NCI-H2107 treated with DMSO at 0.1 percent for 48 hours (cell line): ENCODE data around the gene CDC42SE2.
"Not testable (repeated sequence)": the region's sequence is repeated elsewhere in the genome, so short reads cannot be mapped to it uniquely, and the experiment has no call there.

Experiments used
- DNase-seq: peaks from one replicate; lab custom pipeline; 2025; ENCODE audit not compliant: unreplicated experiment; lab: John Stamatoyannopoulos, UW

CDC42SE2 gene

DNA sequence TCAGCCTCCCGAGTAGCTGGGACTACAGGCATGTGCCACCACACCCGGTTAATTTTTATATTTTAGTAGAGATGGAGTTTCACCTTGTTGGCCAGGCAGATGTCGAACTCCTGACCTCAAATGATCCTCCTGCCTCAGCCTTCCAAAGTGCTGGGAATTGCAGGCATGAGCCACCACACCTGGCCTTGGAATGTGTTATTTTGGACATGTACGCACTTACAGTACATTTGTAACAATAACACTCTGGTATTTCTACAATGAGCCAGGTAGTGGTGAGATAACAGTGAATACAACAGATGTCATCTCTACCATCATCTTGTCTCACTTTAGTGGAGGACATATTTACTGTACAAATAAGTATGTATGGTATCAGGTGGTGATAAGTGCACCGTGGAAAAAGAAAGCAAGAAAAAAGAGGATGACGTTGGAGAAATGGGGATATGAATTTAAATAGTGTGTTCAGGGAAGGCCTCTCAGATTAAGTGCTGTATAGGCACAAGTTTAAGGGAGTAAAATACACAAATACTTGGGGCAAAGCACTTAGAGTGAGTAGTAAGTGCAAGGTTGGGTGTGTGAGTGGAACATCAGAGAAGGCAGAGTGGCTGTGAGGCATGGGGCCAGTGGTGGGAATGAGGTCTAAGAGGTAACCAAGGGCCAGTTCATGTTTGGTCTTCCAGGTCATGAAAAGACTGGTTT lies 100.1 kb downstream of the CDC42SE2 start:
- no peak for DNase-seq

DNA sequence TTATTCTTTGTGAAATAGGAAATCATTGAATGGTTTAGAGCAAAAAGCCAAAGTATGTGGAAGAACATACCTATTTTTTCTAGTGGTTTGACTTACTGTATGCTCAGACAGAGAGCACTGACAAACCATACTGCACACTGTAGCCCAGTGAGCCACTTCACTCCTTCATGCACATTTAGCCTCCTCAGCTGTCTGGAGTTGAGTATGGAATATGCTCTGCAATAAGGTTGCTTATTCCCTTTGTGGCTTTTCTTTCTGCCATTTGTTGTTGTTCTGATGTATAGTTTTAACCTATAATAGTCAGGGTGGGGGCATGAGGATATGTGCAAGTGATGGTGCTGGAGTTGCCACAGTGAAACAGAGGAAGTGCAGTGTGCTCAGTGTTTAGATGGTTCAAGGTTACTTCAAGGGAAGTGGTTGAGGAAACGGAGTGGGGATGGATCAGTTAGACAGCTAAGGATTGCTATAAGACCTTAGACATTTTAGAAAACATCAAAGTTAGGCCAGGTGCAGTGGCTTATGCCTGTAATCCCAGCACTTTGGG lies 100.7 kb downstream of the CDC42SE2 start:
- DNase-seq, result no peak

DNA sequence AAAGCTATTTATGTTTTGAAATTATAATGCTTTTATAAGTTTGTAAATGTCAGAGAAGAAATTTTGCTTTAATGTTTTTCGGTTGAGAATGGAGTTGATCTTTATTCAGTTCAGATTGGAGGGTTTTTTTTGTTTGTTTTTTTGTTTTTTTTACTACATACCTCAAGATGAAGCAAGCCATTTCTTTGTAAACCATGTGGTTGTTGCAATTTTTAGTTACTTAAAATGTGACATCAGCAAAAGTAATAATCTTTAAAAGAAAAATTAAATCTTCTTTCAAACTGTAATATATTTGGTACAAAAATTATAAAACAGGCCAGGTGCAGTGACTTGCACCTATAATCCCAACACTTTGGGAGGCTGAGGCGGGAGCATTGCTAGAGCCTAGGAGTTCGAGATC lies 102.6 kb downstream of the CDC42SE2 start:
- no peak for DNase-seq

DNA sequence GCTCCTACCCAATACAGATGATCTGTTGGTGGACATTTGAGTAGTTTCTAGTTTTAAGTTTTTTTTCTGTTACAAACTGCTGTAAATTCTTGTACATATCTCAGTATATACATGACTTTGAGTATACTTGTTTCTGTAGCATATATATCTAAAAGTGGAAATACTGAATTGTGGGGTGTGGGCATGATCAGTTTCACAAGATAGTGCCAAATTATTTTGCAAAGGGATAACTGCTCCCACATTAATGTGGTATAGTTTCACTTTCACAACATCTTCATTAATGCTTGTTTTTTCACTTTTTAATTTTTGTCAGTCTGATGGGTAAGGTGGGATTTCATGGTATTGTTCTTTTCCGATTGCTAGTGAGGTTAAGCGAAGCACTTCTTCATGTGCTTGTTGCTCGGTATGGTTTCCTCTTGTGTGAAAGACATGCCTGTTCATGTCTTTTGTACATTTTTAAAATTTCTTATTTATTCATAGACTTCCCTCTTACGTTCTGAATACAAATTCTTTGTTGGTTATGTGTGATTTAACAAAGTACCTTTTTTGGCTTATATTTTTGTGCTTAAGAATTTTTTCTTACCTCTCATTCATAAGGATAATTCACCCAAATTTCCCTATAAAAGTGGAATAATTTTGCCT lies 103.5 kb downstream of the CDC42SE2 start:
- no peak for DNase-seq

DNA sequence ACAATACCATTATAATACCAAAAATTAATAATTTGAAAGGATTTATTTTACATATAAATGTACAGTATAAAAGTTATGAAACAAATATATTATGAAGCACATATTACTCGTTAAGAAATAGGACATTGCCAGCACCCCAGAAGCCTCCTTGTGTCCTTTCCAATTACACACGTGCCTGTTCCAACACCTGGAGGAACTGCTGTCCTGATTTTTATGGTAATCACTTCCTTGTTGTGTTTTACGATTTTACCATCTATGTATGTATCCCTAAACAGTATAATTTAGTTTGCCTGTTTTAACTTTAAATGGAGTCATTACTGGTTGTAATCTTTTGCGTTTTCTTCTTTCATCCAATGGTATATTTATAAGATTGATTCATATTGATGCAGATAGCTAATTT lies 105.0 kb downstream of the CDC42SE2 start:
- DNase-seq, result no peak

DNA sequence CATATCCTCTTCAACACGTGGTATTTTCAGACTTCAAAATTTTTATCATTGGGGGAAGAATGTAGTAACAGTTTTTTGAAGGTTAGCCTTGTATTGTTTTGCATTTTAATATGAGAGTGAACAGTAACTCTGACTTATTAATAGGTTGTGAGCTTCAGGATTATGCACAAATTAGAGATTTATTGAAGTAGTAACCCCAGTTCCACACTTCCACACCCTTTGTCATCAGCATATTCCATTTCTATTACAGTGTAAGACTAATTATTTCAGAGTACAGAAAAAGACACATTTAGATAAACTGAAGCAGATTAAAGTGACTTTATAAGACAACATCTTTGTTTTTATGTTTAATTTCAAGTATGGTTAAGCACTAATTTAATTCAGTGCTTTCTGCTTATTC lies 105.7 kb downstream of the CDC42SE2 start:
- DNase-seq, result no peak

DNA sequence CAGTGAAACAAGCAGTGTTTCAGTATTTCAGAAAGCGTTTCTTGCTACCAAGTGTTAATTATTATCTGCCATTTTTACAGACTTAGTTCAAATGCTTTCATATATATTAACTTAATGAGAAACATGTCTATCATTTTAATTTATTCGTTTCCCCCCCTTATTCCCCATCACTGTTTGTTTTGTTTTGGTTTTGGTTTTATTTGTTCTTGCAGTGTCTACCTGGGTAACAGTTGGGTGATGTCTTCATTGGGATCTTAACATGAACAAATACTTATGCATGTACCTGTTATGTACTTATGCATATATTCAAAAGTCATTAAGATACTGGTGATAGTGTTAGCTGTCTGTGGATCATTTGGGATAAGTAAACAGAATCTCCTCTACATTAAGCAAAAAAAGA lies 108.0 kb downstream of the CDC42SE2 start:
- no peak for DNase-seq

DNA sequence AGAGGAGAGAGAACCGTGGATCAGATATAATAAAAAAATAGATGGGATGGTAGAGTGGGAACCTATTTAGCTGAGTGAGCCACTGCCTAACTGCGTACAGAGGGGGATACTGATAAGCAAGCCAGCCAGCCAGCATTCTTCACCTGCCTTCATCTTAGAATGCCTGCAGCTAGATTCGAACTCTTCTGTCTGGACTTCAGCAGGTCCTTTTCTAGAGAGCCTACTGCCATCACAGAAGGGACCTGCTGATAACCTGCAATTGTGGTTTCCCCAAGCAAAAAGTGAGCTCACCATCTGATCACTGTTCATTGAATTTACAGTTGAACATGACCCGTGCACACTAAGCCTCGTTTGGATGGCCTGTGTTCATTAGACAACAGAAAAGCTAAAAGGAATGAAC lies 109.4 kb downstream of the CDC42SE2 start:
- DNase-seq, result no peak

DNA sequence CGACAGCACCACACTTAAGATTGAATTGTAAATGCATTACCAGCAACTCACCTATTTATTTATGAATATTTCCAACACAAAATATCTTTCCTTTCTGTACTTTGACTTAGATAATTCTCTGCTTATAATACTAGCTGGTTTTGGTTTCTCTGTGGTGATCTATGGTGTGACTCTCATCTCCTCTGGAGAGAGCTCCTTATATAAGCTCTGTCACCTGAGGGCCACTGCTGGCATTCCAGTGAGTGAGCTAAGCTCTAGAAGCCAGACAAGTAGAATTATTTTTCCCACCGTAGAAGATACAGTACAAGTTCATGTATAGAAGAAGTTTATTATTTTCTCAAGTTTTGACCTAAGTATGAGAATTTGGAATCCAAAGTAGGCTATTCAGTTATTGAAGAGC lies 111.5 kb downstream of the CDC42SE2 start:
- DNase-seq, result no peak

DNA sequence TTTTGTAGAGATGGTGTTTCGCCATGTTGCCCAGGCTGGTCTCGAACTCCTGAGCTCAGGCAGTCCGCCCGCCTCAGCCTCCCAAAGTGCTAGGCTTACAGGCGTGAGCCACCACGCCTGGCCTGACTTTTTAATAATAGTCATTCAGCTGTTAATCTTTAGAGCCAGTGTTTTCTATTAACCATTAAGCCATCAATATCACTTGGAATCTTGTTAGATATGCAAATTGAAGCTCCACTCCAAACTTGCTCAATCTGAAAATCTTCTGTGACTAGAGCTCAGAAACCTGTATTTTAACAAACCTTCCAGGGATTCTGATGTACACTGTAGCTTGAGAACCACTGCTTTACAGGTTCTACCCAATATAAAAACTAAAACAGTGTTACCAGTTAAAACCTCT lies 113.5 kb downstream of the CDC42SE2 start:
- DNase-seq, result no peak

DNA sequence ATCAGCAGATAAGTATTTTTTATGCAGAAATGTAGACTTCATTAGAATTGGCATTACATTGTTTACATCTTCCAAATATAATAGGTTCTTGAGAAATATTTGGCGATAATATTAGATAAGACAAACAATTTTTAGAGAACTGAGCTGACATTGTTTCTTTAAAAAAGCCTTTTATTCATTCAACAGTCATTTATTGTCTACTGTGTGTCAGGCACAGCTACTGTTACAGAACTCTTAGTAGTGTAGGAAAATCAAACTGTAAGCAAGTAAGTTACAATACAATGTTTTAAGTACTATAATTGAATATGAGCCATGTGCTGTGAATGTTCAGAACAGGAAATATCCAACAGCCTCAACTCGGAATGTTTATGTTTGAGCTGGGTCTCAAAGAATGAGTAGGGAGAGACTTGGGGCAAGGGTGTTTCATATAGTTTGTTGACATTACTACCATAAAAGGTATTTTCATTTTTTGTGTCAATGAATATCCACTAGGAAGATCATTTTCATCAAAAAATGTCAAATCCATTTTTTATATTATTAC lies 114.0 kb downstream of the CDC42SE2 start:
- no peak for DNase-seq

DNA sequence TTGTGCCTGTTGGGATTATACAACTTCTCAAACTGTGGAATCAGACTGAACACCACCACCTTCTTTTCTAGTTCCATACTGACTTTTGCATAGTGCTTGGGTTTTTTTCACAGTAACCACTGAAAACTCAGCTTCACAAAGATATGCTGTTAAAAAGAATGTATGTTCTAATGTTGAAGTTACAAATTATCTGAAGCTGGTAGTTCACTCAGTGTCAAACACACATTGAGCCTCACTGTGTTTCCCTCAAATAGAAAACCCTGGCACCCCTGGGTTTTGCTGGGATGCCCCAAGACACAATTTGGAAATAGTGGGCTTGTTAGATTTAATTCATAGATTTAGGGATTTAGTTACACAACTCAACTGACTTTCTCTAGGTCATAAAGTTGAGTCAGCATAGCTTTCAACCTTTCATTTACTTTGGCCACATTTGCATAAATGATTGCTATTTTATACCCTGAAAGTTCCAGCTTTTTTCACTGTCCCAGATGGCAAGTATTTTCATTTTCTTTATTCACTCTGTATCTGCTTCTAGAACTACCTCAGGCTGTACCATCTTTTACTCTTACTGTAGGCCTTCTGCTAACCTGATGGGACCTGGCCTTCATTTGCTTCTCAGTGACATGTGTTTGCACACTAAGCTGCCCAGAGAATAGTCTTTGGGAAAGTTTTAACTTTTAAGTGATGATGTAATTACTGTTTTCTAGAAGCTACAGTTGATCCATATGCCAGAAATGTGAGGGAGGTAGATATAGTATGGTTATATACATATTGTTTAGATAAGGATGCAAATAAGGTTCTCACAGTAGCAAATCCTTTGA lies 115.1 kb downstream of the CDC42SE2 start:
- DNase-seq, result no peak

DNA sequence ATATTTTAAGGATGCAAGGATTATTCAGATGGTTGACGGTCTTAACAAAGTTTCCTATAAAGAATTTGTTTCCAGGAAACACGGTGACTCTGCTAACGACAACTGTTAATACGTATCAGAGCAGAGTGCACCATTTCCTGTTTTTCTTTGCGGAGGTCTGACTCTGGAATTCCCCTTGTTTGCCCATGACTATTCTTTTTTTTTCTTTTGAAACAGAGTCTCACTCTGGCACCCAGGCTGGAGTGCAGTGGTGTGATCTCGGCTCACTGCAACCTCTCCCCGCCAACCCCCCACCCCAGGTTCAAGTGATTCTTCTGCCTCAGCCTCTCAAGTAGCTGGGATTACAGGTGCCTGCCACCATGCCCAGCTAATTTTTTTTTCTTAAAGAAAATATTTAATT lies 115.9 kb downstream of the CDC42SE2 start:
- DNase-seq, result no peak

DNA sequence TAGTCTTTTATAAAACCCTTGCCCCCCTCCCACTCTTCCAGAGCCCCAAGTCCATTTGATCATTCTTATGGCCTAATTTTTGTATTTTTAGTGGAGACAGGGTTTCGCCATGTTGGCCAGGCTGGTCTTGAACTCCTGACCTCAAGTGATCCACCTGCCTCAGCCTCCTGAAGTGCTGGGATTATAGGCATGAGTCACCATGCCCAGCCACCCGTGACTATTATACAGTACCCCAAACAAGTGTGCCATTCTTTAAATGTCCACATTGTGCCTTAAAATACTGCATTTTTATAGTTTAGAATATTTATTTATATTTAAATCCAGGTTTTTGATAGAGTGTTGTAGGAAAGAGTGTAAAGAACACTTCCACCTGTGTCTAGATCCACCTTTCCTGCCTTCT lies 116.4 kb downstream of the CDC42SE2 start:
- not testable (repeated sequence) for DNase-seq

DNA sequence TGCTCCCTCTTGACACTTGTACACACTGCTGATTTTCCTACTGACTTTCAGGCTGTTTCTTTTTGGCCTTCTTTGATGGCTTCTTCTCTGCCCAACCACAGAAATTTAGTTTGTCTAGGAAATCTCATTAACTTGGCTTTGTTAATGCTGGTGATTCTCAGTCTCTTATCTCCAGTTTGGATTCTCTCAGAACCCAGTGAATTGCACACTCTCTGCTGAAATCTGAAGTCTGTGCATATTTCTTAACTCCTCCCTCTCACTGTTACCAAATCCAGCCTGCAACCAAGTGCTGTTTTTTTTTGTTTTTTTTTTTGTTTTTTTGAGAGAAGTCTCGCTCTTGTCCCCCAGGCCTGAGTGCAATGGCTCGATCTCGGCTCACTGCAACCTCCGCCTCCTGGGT lies 117.2 kb downstream of the CDC42SE2 start:
- DNase-seq, result no peak

DNA sequence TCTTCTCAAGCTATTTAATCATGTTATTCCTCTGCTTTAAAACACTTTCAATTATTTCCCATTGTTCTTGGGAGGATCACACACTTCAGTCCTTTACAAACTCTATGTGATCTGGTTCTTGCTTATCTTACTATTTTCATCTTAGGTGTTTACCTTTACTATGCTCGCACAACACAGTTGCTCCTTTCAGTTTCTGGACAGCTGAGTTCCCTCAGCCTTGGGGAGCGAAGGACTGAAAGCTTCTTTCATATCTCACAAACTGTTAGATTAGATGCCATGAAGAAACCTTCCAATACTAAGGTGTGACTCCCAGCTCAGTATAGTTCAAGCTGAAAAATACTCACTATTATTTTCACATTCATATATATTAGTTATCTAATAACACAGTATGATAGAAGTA lies 117.9 kb downstream of the CDC42SE2 start:
- no peak for DNase-seq

DNA sequence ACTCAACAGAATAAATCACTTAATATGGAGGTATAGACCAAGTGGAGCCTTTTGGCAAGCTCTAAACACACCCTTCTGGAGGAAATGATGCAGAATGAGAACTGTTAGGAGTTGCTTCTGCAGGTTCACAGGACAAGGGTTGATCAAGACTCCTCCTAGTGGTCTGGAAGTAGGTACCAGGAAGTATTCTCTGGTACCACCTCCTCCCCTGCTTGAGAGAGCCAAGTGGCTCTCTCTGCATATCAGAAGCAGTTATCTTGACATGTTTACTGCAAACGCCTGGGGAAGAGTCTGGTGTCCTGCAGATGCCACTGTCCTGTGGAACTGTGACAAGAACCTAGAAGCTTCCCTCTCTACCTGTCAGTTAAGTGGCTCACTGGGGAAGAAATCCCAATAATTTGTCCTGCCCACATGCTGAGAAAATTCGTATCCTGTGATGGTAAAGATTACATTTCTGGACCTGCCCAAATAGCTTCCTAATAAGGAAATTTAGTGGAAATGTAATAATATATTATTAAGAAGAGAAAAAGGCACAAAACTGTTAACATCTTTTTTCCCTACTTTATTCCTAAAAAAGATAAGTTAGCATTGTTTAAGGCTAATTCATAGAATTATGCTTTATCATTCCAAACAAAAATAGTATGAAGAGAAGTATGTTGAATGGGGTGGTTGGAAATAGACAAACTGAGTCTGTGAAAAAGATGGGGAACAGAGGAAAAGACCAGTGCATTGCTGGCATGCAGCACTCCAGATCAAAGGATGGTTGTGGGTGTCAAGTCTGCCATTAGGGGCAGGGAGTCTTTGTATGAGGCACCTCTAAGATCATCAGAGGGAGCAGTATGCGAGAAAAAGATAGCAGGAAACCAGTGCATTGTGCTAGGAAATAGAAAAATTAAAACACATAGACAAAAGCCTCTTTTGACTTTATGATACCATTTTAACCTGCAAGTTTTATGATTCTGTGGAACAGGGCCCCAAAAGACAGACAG lies 118.8 kb downstream of the CDC42SE2 start:
- peak; percentile 41 for DNase-seq

DNA sequence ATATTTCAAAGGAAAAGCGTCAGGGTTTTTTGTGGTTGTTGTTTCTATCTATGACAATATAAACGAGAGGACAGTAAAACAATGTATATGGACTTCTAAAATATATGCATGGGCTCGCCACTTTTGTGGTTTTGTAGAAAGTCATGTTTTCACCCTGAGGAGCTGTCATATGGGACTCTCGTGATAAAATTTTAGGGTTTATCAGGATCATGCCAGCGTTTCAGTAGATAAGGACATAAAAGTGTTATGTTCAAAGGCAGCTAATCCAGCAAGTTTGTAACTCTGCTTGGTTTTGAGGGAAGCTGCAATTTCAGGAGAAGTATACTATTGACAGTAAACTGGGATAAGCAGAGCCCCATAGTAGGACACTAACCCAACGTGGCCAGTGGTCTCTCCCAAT lies 120.3 kb downstream of the CDC42SE2 start:
- no peak for DNase-seq

DNA sequence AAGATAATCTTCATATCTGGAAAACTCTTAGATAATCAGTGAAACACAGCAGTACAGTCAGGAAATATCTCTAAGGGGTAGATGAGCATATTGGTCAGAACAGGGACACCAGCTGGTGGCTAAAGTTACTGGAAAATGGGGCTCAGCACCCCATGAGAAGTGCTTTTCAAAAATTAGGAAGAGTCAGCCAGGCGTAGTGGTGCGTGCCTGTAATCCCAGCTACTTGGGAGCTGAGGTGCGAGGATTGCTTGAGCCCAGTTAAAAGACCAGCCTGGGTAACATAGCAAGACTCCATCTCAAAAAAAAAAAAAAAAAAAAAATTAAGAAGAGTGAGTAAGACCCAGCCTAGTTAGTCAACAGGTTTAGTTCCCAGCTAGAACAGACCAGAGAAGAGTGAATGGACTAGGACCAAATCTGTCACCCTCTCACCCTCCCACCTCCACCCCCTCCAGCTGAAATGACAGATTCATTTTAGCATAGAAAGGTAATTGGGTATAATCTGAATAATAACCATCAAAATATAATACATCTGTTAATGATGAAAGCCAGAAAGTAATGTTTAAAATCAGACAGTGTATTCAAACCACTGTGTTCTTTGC lies 120.9 kb downstream of the CDC42SE2 start:
- DNase-seq, result no peak

DNA sequence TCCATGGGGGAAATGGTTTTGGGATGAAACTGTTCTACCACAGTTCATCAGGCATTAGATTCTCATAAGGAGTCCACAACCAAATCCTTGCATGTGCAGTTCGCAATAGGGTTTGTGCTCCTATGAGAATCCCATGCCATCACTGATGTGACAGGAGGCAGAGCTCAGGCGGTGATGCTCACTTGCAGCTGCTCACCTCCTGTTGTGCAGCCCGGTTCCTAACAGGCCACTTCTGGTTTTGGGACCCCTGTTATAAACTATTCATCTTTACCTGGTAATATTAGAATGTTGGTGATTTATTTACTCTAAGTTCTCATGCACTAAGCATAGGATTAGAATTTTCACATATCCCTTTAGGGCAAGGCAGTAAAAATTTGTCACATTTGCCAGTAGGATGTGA lies 122.3 kb downstream of the CDC42SE2 start:
- DNase-seq, result no peak
